ENCODE data around the gene NKTR.

DNA sequence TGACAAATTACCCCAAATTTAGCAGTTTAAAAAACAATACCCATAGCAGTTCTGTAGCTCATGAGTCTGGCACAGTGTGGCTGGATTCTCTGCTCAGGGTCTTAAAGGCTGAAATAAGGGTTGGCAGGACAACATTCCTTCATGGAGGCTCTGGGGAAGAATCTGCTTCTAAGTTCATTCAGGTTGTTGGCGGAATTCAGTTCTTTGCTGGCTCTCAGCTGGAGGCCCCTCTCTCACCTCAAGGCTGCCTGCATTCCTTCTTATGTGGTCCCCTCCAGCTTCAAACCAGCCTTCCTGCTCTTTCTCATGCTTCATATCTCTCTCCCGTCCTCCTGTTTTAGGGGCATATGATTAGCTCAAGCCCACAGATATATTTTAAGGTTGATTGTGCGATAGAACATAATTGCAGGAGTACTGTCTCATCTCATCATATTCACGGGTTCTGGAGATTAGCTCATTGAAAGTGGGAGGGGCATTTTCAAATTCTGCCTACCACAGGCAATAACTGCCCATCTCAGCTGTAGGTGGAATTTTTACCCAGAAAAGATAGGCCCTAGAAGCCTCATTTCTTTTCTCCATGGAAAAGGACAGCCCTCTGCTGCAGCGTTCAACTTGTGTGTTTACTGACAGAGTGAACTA, 47.5 kb downstream of the NKTR start:
- TF ChIP-seq, protein P1, sequence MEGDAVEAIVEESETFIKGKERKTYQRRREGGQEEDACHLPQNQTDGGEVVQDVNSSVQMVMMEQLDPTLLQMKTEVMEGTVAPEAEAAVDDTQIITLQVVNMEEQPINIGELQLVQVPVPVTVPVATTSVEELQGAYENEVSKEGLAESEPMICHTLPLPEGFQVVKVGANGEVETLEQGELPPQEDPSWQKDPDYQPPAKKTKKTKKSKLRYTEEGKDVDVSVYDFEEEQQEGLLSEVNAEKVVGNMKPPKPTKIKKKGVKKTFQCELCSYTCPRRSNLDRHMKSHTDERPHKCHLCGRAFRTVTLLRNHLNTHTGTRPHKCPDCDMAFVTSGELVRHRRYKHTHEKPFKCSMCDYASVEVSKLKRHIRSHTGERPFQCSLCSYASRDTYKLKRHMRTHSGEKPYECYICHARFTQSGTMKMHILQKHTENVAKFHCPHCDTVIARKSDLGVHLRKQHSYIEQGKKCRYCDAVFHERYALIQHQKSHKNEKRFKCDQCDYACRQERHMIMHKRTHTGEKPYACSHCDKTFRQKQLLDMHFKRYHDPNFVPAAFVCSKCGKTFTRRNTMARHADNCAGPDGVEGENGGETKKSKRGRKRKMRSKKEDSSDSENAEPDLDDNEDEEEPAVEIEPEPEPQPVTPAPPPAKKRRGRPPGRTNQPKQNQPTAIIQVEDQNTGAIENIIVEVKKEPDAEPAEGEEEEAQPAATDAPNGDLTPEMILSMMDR (IDR thresholded peaks at IDR 0.05; ENCODE audit: poor library complexity) = no peak
- no peak for TF ChIP-seq EZH2 (IDR thresholded peaks at IDR 0.05; ENCODE audit: borderline replicate concordance)
